Measurements from ENCODE around the gene EVI2A.
"Not testable (repeated sequence)": the region's sequence is repeated elsewhere in the genome, so short reads cannot be mapped to it uniquely, and the experiment has no call there.

The EVI2A gene

DNA sequence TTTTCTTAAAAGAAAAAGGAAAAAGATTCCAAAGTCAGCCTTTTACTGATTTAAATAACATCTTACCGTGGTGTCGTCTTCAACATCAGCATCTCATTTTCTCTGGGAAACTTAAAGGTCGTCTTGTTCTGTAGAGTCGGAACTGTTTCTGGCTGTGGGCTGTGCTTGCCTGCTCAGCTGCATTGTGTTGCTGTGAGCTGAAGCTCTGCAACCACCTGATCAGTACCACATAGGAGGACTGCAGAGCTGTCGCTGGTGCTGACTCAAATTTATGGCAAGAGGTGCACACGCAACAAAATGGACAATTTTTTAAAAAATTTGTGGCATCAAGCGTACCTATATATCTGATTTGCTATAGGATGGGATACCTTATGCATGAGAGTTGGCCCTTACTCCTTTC lies 24.3 kb downstream of the EVI2A start, which contains the start of gene OMG:
TSS of gene OMG (minus strand) at position 150 of the 400 bp plus-strand sequence. CDS start 908 bp downstream, outside the sequence.
- Mint-ChIP-seq H3K27me3 (no peaks in the 10 kb centered on the region), H3K27ac (no peak within 1 kb of the TSS), H3K36me3 (ENCODE audit: low read depth) (no peaks in the 10 kb centered on the region), H3K9me3 (no peaks in the 10 kb centered on the region), H3K4me1 (peaks cover 16% of the 10 kb centered on the region), H3K4me3 (no peak within 1 kb of the TSS)
- DNase-seq: no peak
- ATAC-seq: no peak

DNA sequence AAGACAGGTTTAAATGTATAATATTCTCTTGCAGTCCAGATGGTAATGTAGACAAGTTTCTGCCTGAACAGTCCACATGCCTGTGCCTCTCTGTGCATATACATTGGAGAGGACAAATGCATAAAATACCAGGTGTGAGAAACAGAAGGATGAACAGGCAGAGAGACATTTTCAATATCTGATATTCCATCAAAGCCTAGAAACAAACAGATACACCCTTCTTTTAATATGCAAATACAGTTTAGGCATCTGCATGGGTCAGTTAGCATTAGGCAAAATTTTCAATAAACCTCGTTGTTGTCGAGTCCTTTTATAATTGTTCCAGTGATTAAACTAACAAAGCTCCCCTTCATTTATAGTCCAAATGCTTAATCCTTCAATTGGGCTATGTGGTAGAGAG lies 25.3 kb downstream of the EVI2A start:
- no peak for ATAC-seq
- no peak overlapping the region for H3K27ac Mint-ChIP-seq
- H3K27me3 Mint-ChIP-seq: no peaks in the 10 kb centered on the region

DNA sequence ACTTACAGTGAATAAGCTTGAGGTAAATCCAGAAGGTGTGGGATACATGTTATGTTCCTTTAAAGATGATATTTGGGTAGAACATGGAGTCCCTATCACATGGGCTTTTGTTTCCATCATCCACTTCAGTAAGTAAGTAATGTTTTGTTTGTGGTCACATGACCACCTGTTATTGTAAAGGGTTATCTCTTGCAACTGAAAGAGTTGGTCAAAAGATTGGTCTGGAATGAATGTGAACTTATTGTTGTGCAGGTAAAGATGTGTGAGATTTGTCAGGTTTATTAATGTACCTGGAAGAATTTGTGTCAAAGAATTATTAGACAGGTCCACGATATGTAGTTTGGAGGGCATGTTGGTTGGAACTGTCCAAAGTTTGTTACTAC lies 25.9 kb downstream of the EVI2A start:
- Mint-ChIP-seq H3K27me3 (no peaks in the 10 kb centered on the region), H3K36me3 (ENCODE audit: low read depth) (no peaks in the 10 kb centered on the region), H3K9me3 (no peaks in the 10 kb centered on the region), H3K27ac (no peak overlapping the region), H3K4me1 (peaks cover 2% of the 10 kb centered on the region), H3K4me3 (no peak overlapping the region)
- DNase-seq: no peak
- ATAC-seq: no peak

More for the DNA sequence above, 25.3 kb downstream of the EVI2A start:
- no peak overlapping the region for H3K4me3 Mint-ChIP-seq
- no peaks in the 10 kb centered on the region for H3K36me3 Mint-ChIP-seq (ENCODE audit: low read depth)
- H3K9me3 Mint-ChIP-seq: no peaks in the 10 kb centered on the region
- peaks cover 8% of the 10 kb centered on the region for H3K4me1 Mint-ChIP-seq
- DNase-seq: no peak

DNA sequence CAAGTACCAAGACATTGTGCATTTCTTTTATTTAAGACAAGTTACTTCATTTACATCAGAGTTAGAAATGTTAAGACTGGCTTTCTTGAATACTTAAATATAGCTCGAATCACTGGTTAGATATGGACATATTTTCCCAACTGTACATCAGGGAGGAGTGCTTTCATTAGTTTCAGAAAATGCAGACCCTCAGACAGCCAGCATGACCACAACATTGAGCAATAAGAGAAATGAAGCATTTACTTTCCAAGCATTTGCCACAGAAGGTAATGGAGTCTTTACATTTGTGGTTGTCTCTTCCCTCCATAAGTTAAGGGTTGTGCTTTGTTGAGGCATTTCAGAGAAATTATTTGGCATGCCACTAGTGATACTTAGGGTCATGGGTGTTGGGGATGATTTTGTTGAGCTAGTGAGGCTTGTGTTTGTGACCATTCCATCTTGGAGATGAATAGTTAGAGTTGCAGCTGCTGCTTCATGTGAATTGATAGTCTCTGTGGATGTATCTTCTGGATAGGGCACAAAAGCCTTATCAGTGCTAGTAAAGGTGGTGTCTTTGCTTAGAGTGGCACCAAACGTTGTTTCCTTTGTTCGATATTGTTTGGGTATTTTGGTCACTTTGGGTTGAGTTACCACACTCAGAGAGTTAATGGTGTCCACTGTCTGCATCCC lies 26.5 kb downstream of the EVI2A start:
- no peak for DNase-seq
- peaks cover 2% of the 10 kb centered on the region for H3K36me3 Mint-ChIP-seq (ENCODE audit: low read depth)
- H3K27me3 Mint-ChIP-seq: no peaks in the 10 kb centered on the region
- H3K4me3 Mint-ChIP-seq: no peak overlapping the region
- H3K9me3 Mint-ChIP-seq: no peaks in the 10 kb centered on the region
- no peak for ATAC-seq
- peaks cover 4% of the 10 kb centered on the region for H3K4me1 Mint-ChIP-seq
- no peak overlapping the region for H3K27ac Mint-ChIP-seq

DNA sequence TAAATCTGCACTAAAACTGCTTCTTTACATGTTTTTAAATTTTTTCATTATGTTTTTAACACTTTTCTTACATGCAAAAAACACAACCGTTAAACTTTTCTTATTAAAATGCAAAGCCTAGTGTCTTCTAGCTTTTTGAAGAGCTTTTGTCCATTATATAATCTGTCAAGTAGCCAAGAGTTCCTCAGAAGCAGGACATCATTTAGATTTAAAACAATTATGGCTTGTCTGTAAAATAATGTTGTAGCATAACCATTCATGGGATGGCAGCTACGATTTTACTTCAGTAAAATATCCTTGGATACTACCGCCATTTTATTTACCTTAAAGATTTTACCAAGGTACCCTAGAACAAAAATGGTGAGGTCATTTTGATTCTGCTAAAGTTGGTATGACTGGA lies 27.2 kb downstream of the EVI2A start:
- ATAC-seq (no peak), DNase-seq (no peak)
- Mint-ChIP-seq H3K4me1 (peaks cover 6% of the 10 kb centered on the region), H3K36me3 (ENCODE audit: low read depth) (peaks cover 2% of the 10 kb centered on the region), H3K9me3 (no peaks in the 10 kb centered on the region), H3K4me3 (no peak overlapping the region), H3K27me3 (no peaks in the 10 kb centered on the region), H3K27ac (no peak overlapping the region)

DNA sequence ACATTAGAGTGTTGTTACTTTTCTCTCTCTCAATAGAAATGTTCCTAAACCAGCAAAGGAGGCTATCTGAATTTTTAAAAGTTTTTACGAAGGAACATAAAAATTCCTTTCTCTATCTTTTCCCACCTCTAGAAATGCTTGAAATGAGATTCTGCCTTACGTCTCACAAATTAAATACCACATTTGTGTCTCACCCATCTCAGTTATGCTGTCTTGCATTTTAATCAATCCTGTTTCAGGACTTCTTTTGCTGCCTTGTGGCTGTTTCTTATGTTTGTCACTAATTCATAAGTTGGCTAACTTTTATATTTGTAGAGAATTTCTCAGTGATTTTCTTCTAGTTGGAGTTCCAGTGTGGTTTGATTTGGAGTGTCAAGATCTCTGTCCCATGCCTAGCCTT lies 27.8 kb downstream of the EVI2A start:
- H3K4me3 Mint-ChIP-seq: no peak overlapping the region
- H3K27me3 Mint-ChIP-seq: no peaks in the 10 kb centered on the region
- no peak overlapping the region for H3K27ac Mint-ChIP-seq
- peaks cover 10% of the 10 kb centered on the region for H3K4me1 Mint-ChIP-seq
- ATAC-seq: no peak
- H3K36me3 Mint-ChIP-seq (ENCODE audit: low read depth): peaks cover 2% of the 10 kb centered on the region
- DNase-seq: no peak
- no peaks in the 10 kb centered on the region for H3K9me3 Mint-ChIP-seq

DNA sequence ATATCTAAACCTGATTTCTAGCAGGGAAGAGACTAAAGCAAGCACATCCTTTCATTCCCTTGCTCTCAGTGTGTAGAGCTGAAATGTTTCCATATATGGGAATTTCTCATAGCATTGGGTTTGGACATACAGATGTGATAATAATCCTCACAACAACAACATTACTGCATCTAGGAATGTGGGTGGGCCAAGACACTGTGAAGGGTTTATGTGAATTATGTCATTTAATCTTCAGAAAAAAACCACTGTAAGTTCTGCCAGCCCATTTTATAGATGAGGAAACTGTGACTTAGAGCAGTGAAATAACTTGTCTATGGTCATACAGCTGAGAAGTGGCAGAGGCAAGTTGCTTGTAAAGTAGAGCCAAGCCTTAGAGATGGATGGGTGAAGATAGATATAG lies 29.6 kb downstream of the EVI2A start:
- no peaks in the 10 kb centered on the region for H3K9me3 Mint-ChIP-seq
- no peaks in the 10 kb centered on the region for H3K27me3 Mint-ChIP-seq
- peaks cover 19% of the 10 kb centered on the region for H3K4me1 Mint-ChIP-seq
- H3K4me3 Mint-ChIP-seq: no peak overlapping the region
- peaks cover 8% of the 10 kb centered on the region for H3K36me3 Mint-ChIP-seq (ENCODE audit: low read depth)
- no peak for ATAC-seq
- no peak overlapping the region for H3K27ac Mint-ChIP-seq
- DNase-seq: no peak

DNA sequence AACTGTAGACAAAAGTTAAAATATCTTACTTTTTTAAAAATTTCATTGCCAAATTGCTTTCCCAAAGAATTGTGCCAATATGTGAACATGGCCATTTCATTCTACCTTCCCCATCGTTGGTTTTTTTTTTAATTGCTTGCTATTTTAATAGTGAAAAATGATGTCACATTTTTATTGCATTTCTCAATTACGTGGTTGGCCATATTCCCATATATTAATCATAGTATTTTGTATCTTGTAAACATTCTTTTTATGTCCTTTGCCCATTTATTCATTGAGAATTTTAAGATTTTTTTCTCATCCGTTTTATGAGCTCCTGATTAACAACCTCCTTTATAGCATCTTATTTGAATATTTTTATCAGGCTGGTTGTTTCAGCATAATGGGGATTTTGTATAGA lies 31.6 kb downstream of the EVI2A start:
- H3K27ac Mint-ChIP-seq: no peak overlapping the region
- peaks cover 21% of the 10 kb centered on the region for H3K4me1 Mint-ChIP-seq
- no peak overlapping the region for H3K4me3 Mint-ChIP-seq
- H3K27me3 Mint-ChIP-seq: no peaks in the 10 kb centered on the region
- ATAC-seq: no peak
- no peak for DNase-seq
- H3K36me3 Mint-ChIP-seq (ENCODE audit: low read depth): peaks cover 9% of the 10 kb centered on the region
- H3K9me3 Mint-ChIP-seq: no peaks in the 10 kb centered on the region

DNA sequence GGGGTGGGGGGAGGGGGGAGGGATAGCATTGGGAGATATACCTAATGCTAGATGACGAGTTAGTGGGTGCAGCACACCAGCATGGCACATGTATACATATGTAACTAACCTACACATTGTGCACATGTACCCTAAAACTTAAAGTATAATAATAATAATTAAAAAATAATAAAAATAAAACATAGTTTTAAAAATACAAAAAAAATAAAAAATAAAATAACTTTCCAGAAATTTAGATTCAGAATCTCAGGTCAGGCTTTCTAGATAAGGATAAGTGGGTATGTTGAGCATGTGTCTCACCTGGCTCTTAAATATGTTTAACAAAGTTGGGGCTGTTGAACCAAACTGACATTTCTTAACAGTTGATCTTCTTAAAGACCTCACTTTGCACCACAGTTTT lies 33.5 kb downstream of the EVI2A start:
- H3K36me3 Mint-ChIP-seq (ENCODE audit: low read depth); H3K4me3 Mint-ChIP-seq; H3K27ac Mint-ChIP-seq; H3K9me3 Mint-ChIP-seq; ATAC-seq; H3K27me3 Mint-ChIP-seq; DNase-seq: not testable (repeated sequence)
- H3K4me1 Mint-ChIP-seq: peaks cover 21% of the 10 kb centered on the region

DNA sequence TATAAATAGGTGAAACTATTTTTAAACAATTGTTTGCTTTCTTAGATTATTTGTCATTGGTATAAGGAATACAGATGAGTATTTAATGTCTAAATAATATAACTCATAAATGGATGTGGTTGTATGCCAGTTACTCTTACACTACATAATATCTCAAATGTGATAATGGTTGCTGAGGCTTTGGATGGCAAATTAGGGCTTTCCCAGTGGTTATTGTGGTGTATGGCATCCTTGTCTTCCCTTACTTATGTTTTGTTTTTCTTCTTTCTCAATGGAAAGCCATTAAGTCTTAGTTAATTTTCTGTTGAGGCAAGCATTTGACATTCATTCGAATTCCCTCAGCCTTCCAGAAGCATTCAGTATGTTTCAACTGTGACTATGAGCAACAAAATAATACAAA lies 34.8 kb downstream of the EVI2A start:
- Mint-ChIP-seq H3K36me3 (ENCODE audit: low read depth) (peaks cover 12% of the 10 kb centered on the region), H3K4me3 (no peak overlapping the region), H3K27ac (no peak overlapping the region), H3K9me3 (no peaks in the 10 kb centered on the region), H3K27me3 (no peaks in the 10 kb centered on the region), H3K4me1 (peaks cover 21% of the 10 kb centered on the region)
- no peak for DNase-seq
- ATAC-seq: no peak

DNA sequence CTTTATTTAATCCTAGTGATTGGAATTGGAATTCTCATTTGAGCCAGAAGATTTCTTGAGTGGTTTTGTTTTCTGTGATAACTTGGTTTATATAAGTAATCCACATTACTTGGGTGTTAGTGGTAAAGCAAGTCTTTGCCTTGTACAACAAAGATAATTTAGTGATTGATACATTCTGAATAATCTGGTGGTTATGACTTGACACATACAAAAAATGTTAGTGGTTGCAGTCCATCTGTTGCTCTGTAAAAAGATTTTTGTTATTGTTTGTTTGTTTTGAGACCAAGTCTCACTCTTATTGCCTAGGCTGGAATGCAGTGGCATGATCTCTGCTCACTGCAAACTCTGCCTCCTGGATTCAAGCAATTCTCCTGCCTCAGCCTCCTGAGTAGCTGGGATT lies 37.6 kb downstream of the EVI2A start:
- peaks cover 9% of the 10 kb centered on the region for H3K36me3 Mint-ChIP-seq (ENCODE audit: low read depth)
- no peak overlapping the region for H3K27ac Mint-ChIP-seq
- H3K4me1 Mint-ChIP-seq: peaks cover 12% of the 10 kb centered on the region
- H3K27me3 Mint-ChIP-seq: no peaks in the 10 kb centered on the region
- DNase-seq: no peak
- H3K4me3 Mint-ChIP-seq: no peak overlapping the region
- no peak for ATAC-seq
- H3K9me3 Mint-ChIP-seq: no peaks in the 10 kb centered on the region

DNA sequence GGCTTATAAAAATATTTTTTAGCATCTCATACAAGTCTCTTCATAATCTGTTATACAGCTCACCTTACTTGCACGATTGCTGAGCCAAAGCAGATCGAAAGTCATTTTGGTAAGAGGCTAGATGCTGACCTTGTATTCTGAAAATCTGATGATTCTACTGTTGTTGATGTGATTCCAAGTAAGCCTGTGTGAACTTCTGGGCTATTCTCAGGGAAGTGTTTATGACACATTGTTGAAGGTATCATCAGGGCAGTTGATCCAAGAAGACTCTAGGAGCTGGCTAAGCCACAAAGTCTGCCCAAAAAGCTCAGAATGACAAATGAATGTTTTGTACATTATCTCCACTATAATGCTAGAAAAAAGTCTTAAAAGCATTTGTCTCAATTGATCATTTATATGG lies 40.4 kb downstream of the EVI2A start:
- DNase-seq (no peak), ATAC-seq (no peak)
- no peak overlapping the region for H3K27ac Mint-ChIP-seq
- H3K9me3 Mint-ChIP-seq: no peaks in the 10 kb centered on the region
- H3K4me3 Mint-ChIP-seq: no peak overlapping the region
- no peaks in the 10 kb centered on the region for H3K4me1 Mint-ChIP-seq
- H3K36me3 Mint-ChIP-seq (ENCODE audit: low read depth): peaks cover 10% of the 10 kb centered on the region
- no peaks in the 10 kb centered on the region for H3K27me3 Mint-ChIP-seq

DNA sequence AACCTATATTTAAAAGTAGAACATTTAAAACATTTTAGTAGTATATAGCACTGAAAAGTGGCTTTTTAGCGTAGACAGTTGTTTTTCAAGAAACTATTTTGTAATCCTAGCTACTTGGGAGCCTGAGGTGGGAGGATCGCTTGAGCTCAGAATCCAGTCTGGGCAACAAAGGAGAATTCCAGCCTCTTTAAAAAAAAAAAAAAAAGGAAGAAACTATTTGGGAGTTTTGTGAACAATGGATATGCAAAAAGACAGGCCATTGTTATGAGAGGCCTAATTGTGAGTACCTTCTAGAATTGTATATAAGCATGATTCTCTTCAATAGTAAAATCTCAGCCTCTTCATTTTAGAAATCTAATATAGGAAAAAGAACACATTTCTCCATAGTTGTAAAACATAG lies 42.0 kb downstream of the EVI2A start:
- no peak for DNase-seq
- H3K9me3 Mint-ChIP-seq: no peaks in the 10 kb centered on the region
- H3K27me3 Mint-ChIP-seq: no peaks in the 10 kb centered on the region
- peaks cover 3% of the 10 kb centered on the region for H3K4me1 Mint-ChIP-seq
- no peak overlapping the region for H3K27ac Mint-ChIP-seq
- no peak for ATAC-seq
- H3K4me3 Mint-ChIP-seq: no peak overlapping the region
- peaks cover 14% of the 10 kb centered on the region for H3K36me3 Mint-ChIP-seq (ENCODE audit: low read depth)

DNA sequence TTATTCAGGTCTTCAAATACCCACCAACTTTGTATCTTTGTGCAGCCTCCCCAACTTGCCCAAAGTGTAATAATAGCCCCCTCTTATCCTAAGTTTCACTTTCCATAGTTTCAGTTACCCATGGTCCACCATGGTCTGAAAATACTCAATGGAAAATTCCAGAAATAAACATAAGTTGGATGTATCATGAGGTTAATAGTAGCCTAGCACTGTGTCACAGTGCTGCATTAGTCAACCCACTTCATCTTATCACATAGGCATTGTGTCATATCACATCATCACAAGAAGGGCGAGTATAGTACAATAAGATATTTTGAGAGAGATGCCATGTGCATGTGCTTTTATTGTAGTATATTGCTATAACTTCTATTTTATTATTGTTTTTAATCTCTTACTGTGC lies 46.3 kb downstream of the EVI2A start:
- Mint-ChIP-seq H3K4me3 (no peak overlapping the region), H3K27ac (no peak overlapping the region), H3K27me3 (no peaks in the 10 kb centered on the region), H3K9me3 (no peaks in the 10 kb centered on the region), H3K36me3 (ENCODE audit: low read depth) (peaks cover 23% of the 10 kb centered on the region), H3K4me1 (peaks cover 3% of the 10 kb centered on the region)
- DNase-seq (no peak), ATAC-seq (no peak)

DNA sequence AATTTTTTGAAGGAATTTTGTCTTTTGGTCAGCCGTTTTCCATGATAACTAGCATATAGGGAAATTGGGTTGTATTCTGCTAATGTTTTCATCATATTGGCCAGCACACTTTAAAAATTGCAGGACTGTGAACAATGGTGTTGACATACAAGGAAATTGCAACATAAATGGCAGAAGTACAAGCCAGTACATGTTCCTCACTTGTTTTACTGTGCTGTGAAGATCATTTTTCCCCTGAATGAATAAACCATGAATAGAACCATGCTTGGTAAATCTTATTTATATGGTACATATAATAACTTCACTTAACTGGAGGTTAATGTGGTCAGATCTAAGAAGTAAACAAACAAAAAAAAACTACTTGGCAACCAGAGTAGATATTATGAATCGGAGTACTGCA lies 47.2 kb downstream of the EVI2A start:
- ATAC-seq (no peak), DNase-seq (no peak)
- Mint-ChIP-seq H3K4me1 (peaks cover 3% of the 10 kb centered on the region), H3K36me3 (ENCODE audit: low read depth) (peaks cover 23% of the 10 kb centered on the region), H3K27me3 (no peaks in the 10 kb centered on the region), H3K9me3 (no peaks in the 10 kb centered on the region), H3K27ac (no peak overlapping the region), H3K4me3 (no peak overlapping the region)

DNA sequence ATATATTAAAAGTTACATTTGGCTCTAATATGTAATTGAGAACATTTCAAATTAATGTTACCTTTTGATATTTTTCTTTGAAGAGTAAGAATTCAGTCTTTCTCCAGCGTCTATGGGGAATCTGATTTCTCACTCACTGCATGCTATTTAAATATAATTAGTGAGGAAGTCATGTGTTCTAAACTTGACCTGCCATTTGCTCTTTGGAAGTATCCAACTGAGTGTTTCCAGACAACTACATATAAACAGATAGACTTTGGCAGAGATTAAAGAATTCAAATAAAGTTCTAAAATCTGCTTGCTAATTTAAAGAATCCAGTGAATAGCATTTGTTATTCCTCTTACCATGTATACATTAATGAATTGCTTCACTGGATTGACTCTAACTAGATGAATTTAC lies 47.9 kb downstream of the EVI2A start:
- Mint-ChIP-seq H3K36me3 (ENCODE audit: low read depth) (peaks cover 26% of the 10 kb centered on the region), H3K4me1 (peaks cover 3% of the 10 kb centered on the region), H3K27ac (no peak overlapping the region), H3K27me3 (no peaks in the 10 kb centered on the region), H3K9me3 (no peaks in the 10 kb centered on the region), H3K4me3 (no peak overlapping the region)
- ATAC-seq (no peak), DNase-seq (no peak)
